DND-41 (cell line): ENCODE results near the gene SMIM5.

Experiments used
- ATAC-seq: fragments of 200-7000 bp; cut with Tn5 transposase; 3 replicates; pipeline ENCODE4 v1.9.1; 2021; ENCODE audit warnings: low read depth; ENCODE audit not compliant: insufficient read depth
- DNase-seq: peaks from one replicate; pipeline ENCODE4 v3.0.0-alpha.2; 2020
- H2AFZ ChIP-seq: 2 replicates; pipeline ENCODE4 v1.6.0; 2012; ENCODE audit warnings: low read depth, low read length
- H3K27ac ChIP-seq: 2 replicates; pipeline ENCODE4 v1.5.1; 2012; ENCODE audit warnings: low read length, inconsistent platforms
- H3K27me3 ChIP-seq: fragments of 200-600 bp; sonication (generic); 2 replicates; pipeline ENCODE4 v1.6.0; 2012; ENCODE audit warnings: low read length, mild to moderate bottlenecking, inconsistent platforms; ENCODE audit not compliant: insufficient read depth, poor library complexity
- H3K36me3 ChIP-seq: 2 replicates; pipeline ENCODE4 v1.5.1; 2012; ENCODE audit warnings: low read length, inconsistent platforms; ENCODE audit not compliant: insufficient read depth
- H3K4me1 ChIP-seq: 2 replicates; pipeline ENCODE4 v1.5.1; 2012; ENCODE audit warnings: mild to moderate bottlenecking, low read length; ENCODE audit not compliant: insufficient read depth
- H3K4me2 ChIP-seq: 2 replicates; pipeline ENCODE4 v1.6.0; 2012; ENCODE audit warnings: mild to moderate bottlenecking, moderate library complexity, low read length, inconsistent platforms; ENCODE audit not compliant: insufficient read depth
- H3K4me3 ChIP-seq, 2 experiments: fragments of 200-600 bp in 1 of 2; shearing (Covaris generic) in 1 of 2; 2 replicates each; pipeline ENCODE4 v1.5.1; 2012 to 2016; ENCODE audit warnings: inconsistent platforms in 2 of 2, low read length in 2 of 2, mild to moderate bottlenecking in 2 of 2, low read depth in 1 of 2, moderate library complexity in 1 of 2
- H3K79me2 ChIP-seq: 2 replicates; pipeline ENCODE4 v1.6.0; 2012; ENCODE audit warnings: low read length, inconsistent platforms; ENCODE audit not compliant: insufficient read depth
- H3K9ac ChIP-seq: 2 replicates; pipeline ENCODE4 v1.6.0; 2012; ENCODE audit warnings: low read depth, mild to moderate bottlenecking, inconsistent platforms, low read length, moderate library complexity
- H3K9me3 ChIP-seq: 2 replicates; pipeline ENCODE4 v1.5.1; 2012; ENCODE audit warnings: low read length, moderate library complexity, mild to moderate bottlenecking, inconsistent platforms; ENCODE audit not compliant: insufficient read depth, severe bottlenecking
- H4K20me1 ChIP-seq: 2 replicates; pipeline ENCODE4 v1.6.0; 2012; ENCODE audit warnings: low read length; ENCODE audit not compliant: insufficient read depth
- EZH2 ChIP-seq: IDR thresholded peaks from 3 replicates; pipeline ENCODE4 v1.6.1; 2012; ENCODE audit warnings: borderline replicate concordance, low read depth, mild to moderate bottlenecking, moderate library complexity, low read length, inconsistent platforms; ENCODE audit not compliant: severe bottlenecking
- TF ChIP-seq, protein P1 (sequence below): IDR thresholded peaks from 2 replicates; pipeline ENCODE4 v1.5.1; 2012; ENCODE audit warnings: borderline replicate concordance, low read length, moderate library complexity, mild to moderate bottlenecking; ENCODE audit not compliant: poor library complexity, severe bottlenecking; ENCODE audit errors: extremely low read depth

The SMIM5 gene, protein sequence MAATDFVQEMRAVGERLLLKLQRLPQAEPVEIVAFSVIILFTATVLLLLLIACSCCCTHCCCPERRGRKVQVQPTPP

DNA sequence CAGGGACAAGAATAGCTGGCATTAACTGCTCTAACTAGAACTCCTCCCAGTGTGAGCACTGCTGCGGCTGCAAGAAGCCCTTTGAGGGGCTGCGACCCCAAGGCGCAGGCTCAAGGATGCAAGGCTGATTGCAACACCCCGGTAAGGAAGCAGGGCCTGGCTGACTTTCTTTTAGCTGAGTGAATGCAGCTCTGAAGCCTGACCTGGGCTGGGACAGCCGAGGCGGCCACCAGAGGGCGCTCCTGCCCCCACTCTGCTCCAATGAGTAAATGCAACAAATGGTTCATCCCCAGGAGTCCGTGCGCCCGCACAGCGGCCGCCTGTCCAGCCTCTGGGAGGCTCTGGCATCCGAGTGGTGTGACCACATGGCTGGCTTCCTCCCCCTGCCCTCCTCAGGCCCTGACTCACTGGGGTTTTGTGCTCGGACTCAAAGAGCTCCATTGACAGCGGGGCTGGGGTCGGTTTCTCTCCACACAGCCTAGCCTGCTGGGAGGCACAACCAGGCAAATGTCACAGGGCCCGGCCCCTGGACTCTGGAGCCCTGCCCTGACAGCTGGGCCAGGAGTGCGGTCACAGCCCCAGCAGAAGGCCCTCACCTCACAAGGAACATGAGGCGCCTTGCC, at the start of gene SMIM5:
TSS of gene SMIM5 (plus strand) at position 572 of the 623 bp plus-strand sequence. CDS start 6,768 bp downstream, outside the sequence.
- Histone ChIP-seq H3K36me3 (peaks cover 22% of the 10 kb centered on the region), H3K9ac (no peak within 1 kb of the TSS), H4K20me1 (peaks cover 25% of the 10 kb centered on the region), H3K4me2 (peak within 1 kb of the TSS; percentile 29; the same call in 1 of the 2 replicates), H2AFZ (no peak within 1 kb of the TSS), H3K4me1 (peaks cover 12% of the 10 kb centered on the region), H3K79me2 (no peaks in the 10 kb centered on the region), H3K9me3 (no peaks in the 10 kb centered on the region), H3K27me3 (no peaks in the 10 kb centered on the region), H3K27ac (no peak within 1 kb of the TSS), H3K4me3 (no peak within 1 kb of the TSS)
- peak; percentile 91 for ATAC-seq
- peak; percentile 81 for DNase-seq
- no peak for TF ChIP-seq EZH2
- TF ChIP-seq, protein P1, sequence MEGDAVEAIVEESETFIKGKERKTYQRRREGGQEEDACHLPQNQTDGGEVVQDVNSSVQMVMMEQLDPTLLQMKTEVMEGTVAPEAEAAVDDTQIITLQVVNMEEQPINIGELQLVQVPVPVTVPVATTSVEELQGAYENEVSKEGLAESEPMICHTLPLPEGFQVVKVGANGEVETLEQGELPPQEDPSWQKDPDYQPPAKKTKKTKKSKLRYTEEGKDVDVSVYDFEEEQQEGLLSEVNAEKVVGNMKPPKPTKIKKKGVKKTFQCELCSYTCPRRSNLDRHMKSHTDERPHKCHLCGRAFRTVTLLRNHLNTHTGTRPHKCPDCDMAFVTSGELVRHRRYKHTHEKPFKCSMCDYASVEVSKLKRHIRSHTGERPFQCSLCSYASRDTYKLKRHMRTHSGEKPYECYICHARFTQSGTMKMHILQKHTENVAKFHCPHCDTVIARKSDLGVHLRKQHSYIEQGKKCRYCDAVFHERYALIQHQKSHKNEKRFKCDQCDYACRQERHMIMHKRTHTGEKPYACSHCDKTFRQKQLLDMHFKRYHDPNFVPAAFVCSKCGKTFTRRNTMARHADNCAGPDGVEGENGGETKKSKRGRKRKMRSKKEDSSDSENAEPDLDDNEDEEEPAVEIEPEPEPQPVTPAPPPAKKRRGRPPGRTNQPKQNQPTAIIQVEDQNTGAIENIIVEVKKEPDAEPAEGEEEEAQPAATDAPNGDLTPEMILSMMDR: peak; percentile 96

DNA sequence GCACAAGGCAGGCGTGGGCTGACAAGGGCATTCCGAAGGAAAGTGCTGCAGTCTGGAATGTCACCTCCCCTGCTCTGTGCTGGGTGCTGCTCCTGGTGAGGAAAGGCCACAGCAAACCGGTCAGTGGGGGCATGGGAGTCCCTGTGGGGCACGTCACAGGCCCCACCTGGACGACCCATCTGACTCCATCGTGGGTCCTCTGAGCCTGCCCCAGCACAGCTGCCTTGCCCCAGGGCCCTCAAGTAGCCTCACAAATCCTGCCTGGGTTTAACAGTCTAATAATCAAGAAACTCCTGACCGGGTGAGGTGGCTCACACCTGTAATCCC, 48.4 kb upstream of the SMIM5 start:
- H3K27ac ChIP-seq: no peak overlapping the region
- no peak overlapping the region for H3K4me2 ChIP-seq

DNA sequence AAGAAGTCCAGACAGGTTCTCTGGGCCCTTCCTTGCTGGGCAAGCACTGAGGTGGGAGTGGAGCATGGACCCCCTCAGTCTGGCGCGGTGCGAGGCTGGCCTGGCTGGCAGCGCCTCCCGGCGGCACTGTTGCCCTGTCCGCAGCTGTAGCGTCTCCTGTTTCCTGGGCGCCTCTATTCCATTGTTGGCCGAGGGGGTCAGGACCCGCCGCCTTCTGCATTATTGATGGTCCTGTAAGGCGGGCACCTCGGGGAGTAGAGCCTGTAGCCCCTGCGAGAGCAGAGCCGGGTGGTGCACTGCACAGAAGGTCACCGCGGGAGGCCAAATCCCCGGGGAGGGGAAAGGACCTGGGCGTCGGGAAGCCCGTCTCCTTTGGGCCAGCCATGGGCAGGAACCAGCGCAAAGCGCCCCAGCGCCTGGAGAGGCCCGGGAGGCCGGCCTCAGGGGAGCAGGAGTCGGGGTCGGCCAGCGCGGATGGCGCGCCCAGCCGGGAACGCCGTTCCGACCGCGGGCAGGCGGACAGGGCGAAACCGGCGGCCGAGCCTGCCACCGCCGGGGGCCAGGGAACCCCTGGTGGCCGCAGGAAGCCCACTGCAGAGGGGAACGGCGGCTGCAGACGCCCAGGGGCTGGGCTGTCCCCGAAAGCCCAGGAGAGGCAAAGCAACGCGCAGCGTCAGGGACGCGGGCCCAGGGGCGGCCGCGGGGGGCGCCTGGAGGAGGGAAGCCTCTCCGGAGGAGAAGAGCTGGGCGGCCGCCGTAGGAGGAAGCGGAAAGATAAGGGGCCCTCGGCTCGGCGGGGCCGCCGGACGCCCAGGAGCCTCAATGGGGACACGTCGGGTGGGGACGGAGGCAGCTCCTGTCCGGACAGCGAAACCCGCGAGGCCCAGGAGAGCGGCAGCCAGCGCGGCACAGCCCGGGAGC, 45.3 kb upstream of the SMIM5 start, which contains the start of gene MYO15B:
TSS of gene MYO15B (plus strand) at position 126 of the 921 bp plus-strand sequence. CDS start at position 384, 258 bp downstream.
- Histone ChIP-seq H3K9ac (peak within 1 kb of the TSS; percentile 61), H3K4me2 (peak within 1 kb of the TSS; percentile 83), H3K36me3 (no peaks in the 10 kb centered on the region), H3K27ac (no peak within 1 kb of the TSS), H3K9me3 (no peaks in the 10 kb centered on the region), H3K4me3 (peak within 1 kb of the TSS in 1 of 2 experiments; percentile 45; a peak in 2 of 4 replicates), H3K27me3 (peaks cover 20% of the 10 kb centered on the region), H3K4me1 (peaks cover 21% of the 10 kb centered on the region), H2AFZ (peak within 1 kb of the TSS; percentile 79), H4K20me1 (no peaks in the 10 kb centered on the region), H3K79me2 (no peaks in the 10 kb centered on the region)
- DNase-seq (peak; percentile 40), ATAC-seq (no peak)
- TF ChIP-seq EZH2: peak; percentile 61
- TF ChIP-seq, protein P1: peak; percentile 31

More for the DNA sequence above, 48.4 kb upstream of the SMIM5 start:
- TF ChIP-seq, protein P1: no peak
- TF ChIP-seq EZH2: no peak
- H3K36me3 ChIP-seq: no peaks in the 10 kb centered on the region
- no peak overlapping the region for H3K9ac ChIP-seq
- H3K9me3 ChIP-seq: no peaks in the 10 kb centered on the region
- H3K27me3 ChIP-seq: peaks cover 20% of the 10 kb centered on the region
- peaks cover 23% of the 10 kb centered on the region for H3K4me1 ChIP-seq
- H3K4me3 ChIP-seq: no peak overlapping the region
- ATAC-seq (no peak), DNase-seq (no peak)
- no peaks in the 10 kb centered on the region for H3K79me2 ChIP-seq
- H4K20me1 ChIP-seq: no peaks in the 10 kb centered on the region
- no peak overlapping the region for H2AFZ ChIP-seq
